NCI-H524 (cell line): ENCODE data around the gene RALGAPA1.
"Not testable (repeated sequence)": the region's sequence is repeated elsewhere in the genome, so short reads cannot be mapped to it uniquely, and the experiment has no call there.

Experiments
- DNase-seq, 2 experiments: peaks; one replicate each; lab custom pipeline; 2025; lab: John Stamatoyannopoulos, UW

RALGAPA1 gene

GRCh38 chr14:35761922-35762321 lies 47.2 kb downstream of the RALGAPA1 start:
- DNase-seq: no peak

GRCh38 chr14:35760143-35760542 lies 49.0 kb downstream of the RALGAPA1 start:
- DNase-seq: no peak

GRCh38 chr14:35758523-35759129 lies 50.5 kb downstream of the RALGAPA1 start:
- DNase-seq: no peak

GRCh38 chr14:35754671-35755070 lies 54.4 kb downstream of the RALGAPA1 start:
- DNase-seq: no peak

- DNase-seq: no peak
Observed at GRCh38 chr14:35752380-35752779, 56.7 kb downstream of the RALGAPA1 start.

GRCh38 chr14:35750202-35750904 lies 58.7 kb downstream of the RALGAPA1 start:
- no peak for DNase-seq

GRCh38 chr14:35747379-35747778 lies 61.7 kb downstream of the RALGAPA1 start:
- no peak for DNase-seq

- DNase-seq: no peak
Observed at GRCh38 chr14:35742442-35742841, 66.7 kb downstream of the RALGAPA1 start.

- DNase-seq: no peak
Observed at GRCh38 chr14:35742032-35742371, 67.1 kb downstream of the RALGAPA1 start.

GRCh38 chr14:35741345-35742031 lies 67.6 kb downstream of the RALGAPA1 start:
- no peak for DNase-seq

GRCh38 chr14:35740215-35740614 lies 68.9 kb downstream of the RALGAPA1 start:
- no peak for DNase-seq

GRCh38 chr14:35735163-35735562 lies 73.9 kb downstream of the RALGAPA1 start:
- DNase-seq: not testable (repeated sequence)

GRCh38 chr14:35733510-35733909 lies 75.6 kb downstream of the RALGAPA1 start:
- DNase-seq: not testable (repeated sequence)

- no peak for DNase-seq
Observed at GRCh38 chr14:35730871-35731270, 78.2 kb downstream of the RALGAPA1 start.

- no peak for DNase-seq
Observed at GRCh38 chr14:35727764-35728163, 81.3 kb downstream of the RALGAPA1 start.

GRCh38 chr14:35725930-35726329 lies 83.2 kb downstream of the RALGAPA1 start:
- no peak for DNase-seq

GRCh38 chr14:35715079-35715478 lies 94.0 kb downstream of the RALGAPA1 start:
- no peak for DNase-seq

- no peak for DNase-seq
Observed at GRCh38 chr14:35712466-35712865, 96.6 kb downstream of the RALGAPA1 start.

- DNase-seq: no peak
Observed at GRCh38 chr14:35708062-35708461, 101.0 kb downstream of the RALGAPA1 start.

GRCh38 chr14:35705636-35706035 lies 103.5 kb downstream of the RALGAPA1 start:
- DNase-seq: no peak

- DNase-seq: no peak
Observed at GRCh38 chr14:35704793-35705493, 104.2 kb downstream of the RALGAPA1 start.

GRCh38 chr14:35701531-35701930 lies 107.6 kb downstream of the RALGAPA1 start:
- no peak for DNase-seq
